CD4-positive, alpha-beta T cell (primary cell): ENCODE data around the gene IL17RA. TPM values are rescaled to one million over a fixed set of nuclear protein-coding genes. Genes with fewer than 3 reads are reported as not detected.

Source experiments
- ATAC-seq: fragments of 200-7000 bp; cut with Tn5 transposase; one replicate; pipeline ENCODE4 v1.10.0; 2022; ENCODE audit warnings: mild to moderate bottlenecking; ENCODE audit not compliant: poor library complexity
- CTCF ChIA-PET: fragments of 350-600 bp; sonication (Branson Sonifier 250); formaldehyde crosslinking; loops from one replicate; lab custom pipeline; 2021; ENCODE audit warnings: antibody characterized with exemption, inconsistent platforms; lab: Charles Lee
- POLR2A ChIA-PET: fragments of 350-600 bp; sonication (Branson Sonifier 250); formaldehyde crosslinking; loops from one replicate; lab custom pipeline; 2021; ENCODE audit warnings: antibody characterized with exemption, inconsistent platforms; lab: Charles Lee
- DNase-seq, 14 experiments: peaks; one replicate each; pipeline ENCODE4 v3.0.0-alpha.2; 2013 to 2020; ENCODE audit warnings: mixed read lengths in 2 of 14
- H3K27ac ChIP-seq, 2 donors: one replicate each; pipeline versions ENCODE4 v1.5.1 to v1.7.0; 2013; ENCODE audit warnings: low read length in 2 of 2, low read depth in 1 of 2, mild to moderate bottlenecking in 1 of 2
- H3K27me3 ChIP-seq, 2 experiments: 1 replicate in 1 of 2; 2 replicates in 1 of 2; pipeline versions ENCODE4 v1.6.1 to v1.7.0; 2013; ENCODE audit warnings: low read length in 2 of 2, control low read depth in 1 of 2, mild to moderate bottlenecking in 1 of 2, moderate library complexity in 1 of 2; ENCODE audit not compliant: insufficient read depth in 2 of 2, control insufficient read depth in 1 of 2
- H3K36me3 ChIP-seq: one replicate; pipeline ENCODE4 v1.6.1; 2013; ENCODE audit warnings: low read length, control low read depth; ENCODE audit not compliant: insufficient read depth
- H3K4me1 ChIP-seq: one replicate; pipeline ENCODE4 v1.6.1; 2013; ENCODE audit warnings: low read length, control low read depth; ENCODE audit not compliant: insufficient read depth
- H3K4me3 ChIP-seq: one replicate; pipeline ENCODE4 v1.5.1; 2013; ENCODE audit warnings: mild to moderate bottlenecking, low read length, moderate library complexity
- H3K9me3 ChIP-seq, 2 experiments: 1 replicate in 1 of 2; 2 replicates in 1 of 2; pipeline versions ENCODE4 v1.6.1 to v1.7.0; 2013; ENCODE audit warnings: low read length in 2 of 2, mild to moderate bottlenecking in 2 of 2, control low read depth in 1 of 2, moderate library complexity in 1 of 2; ENCODE audit not compliant: control insufficient read depth in 1 of 2, insufficient read depth in 1 of 2
- H3K27ac Mint-ChIP-seq: one replicate; pipeline ENCODE4 v1.8.0; 2020; ENCODE audit warnings: mixed read lengths
- H3K27me3 Mint-ChIP-seq: one replicate; pipeline ENCODE4 v1.8.0; 2021; ENCODE audit warnings: mixed read lengths
- H3K36me3 Mint-ChIP-seq: one replicate; pipeline ENCODE4 v1.8.0; 2021; ENCODE audit warnings: low read depth, mixed read lengths
- H3K4me1 Mint-ChIP-seq: one replicate; pipeline ENCODE4 v1.8.0; 2021; ENCODE audit warnings: low read depth, mixed read lengths
- H3K4me3 Mint-ChIP-seq: one replicate; pipeline ENCODE4 v1.8.0; 2020; ENCODE audit warnings: mild to moderate bottlenecking, mixed read lengths
- H3K9me3 Mint-ChIP-seq: one replicate; pipeline ENCODE4 v1.8.0; 2020; ENCODE audit warnings: mixed read lengths
- intact Hi-C, 2 experiments: fragments of 100-400 bp; cut with DNase I in 1 of 2; cut with micrococcal nuclease in 1 of 2; formaldehyde crosslinking; loops; one replicate each; pipeline versions ENCODE4 v1.15.1 to v1.9.0; 2023 to 2025; cut with DNase I, micrococcal nuclease
- total RNA-seq, 174 experiments: library from RNA in 2 of 174; stranded (reverse) in 2 of 174; gene quantifications; one replicate each; pipeline ENCODE4 v1.2.3 and lab custom pipeline; 2021 to 2026
- TF ChIP-seq, protein P1 (sequence below): fragments of 200-600 bp; IDR thresholded peaks from one replicate; pipeline ENCODE4 v1.8.0; 2022; ENCODE audit warnings: antibody characterized with exemption, mild to moderate bottlenecking

IL17RA gene
- total RNA-seq, 2 experiments from 2014 or later: 23.2 to 24.3 TPM

GRCh38 chr22:17112491-17113042 is 27.8 kb downstream of the IL17RA start:
- Mint-ChIP-seq H3K4me1 (peaks cover 74% of the 10 kb centered on the region), H3K27me3 (no peaks in the 10 kb centered on the region), H3K36me3 (peaks cover 32% of the 10 kb centered on the region), H3K4me3 (no peak overlapping the region), H3K27ac (peak overlapping the region; percentile 80), H3K9me3 (no peaks in the 10 kb centered on the region)
- DNase-seq: no peak
- Histone ChIP-seq H3K27me3 (no peaks in the 10 kb centered on the region), H3K4me1 (peaks cover 43% of the 10 kb centered on the region), H3K9me3 (no peaks in the 10 kb centered on the region), H3K36me3 (peaks cover 24% of the 10 kb centered on the region), H3K4me3 (no peak overlapping the region), H3K27ac (no peak overlapping the region)
- no peak for ATAC-seq
- ChIA-PET POLR2A (no interaction called here), CTCF (no interaction called here)
- intact Hi-C loops: no loop called here
- TF ChIP-seq, protein P1, sequence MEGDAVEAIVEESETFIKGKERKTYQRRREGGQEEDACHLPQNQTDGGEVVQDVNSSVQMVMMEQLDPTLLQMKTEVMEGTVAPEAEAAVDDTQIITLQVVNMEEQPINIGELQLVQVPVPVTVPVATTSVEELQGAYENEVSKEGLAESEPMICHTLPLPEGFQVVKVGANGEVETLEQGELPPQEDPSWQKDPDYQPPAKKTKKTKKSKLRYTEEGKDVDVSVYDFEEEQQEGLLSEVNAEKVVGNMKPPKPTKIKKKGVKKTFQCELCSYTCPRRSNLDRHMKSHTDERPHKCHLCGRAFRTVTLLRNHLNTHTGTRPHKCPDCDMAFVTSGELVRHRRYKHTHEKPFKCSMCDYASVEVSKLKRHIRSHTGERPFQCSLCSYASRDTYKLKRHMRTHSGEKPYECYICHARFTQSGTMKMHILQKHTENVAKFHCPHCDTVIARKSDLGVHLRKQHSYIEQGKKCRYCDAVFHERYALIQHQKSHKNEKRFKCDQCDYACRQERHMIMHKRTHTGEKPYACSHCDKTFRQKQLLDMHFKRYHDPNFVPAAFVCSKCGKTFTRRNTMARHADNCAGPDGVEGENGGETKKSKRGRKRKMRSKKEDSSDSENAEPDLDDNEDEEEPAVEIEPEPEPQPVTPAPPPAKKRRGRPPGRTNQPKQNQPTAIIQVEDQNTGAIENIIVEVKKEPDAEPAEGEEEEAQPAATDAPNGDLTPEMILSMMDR: no peak

- Histone ChIP-seq H3K36me3 (peaks cover 14% of the 10 kb centered on the region), H3K4me3 (no peak overlapping the region), H3K9me3 (no peaks in the 10 kb centered on the region), H3K27me3 (no peaks in the 10 kb centered on the region), H3K27ac (peak overlapping the region in 1 of 2 donors; percentile 7), H3K4me1 (peaks cover 49% of the 10 kb centered on the region)
- DNase-seq (no peak), ATAC-seq (no peak)
- Mint-ChIP-seq H3K4me3 (no peak overlapping the region), H3K36me3 (peaks cover 28% of the 10 kb centered on the region), H3K9me3 (no peaks in the 10 kb centered on the region), H3K27me3 (no peaks in the 10 kb centered on the region), H3K27ac (peak overlapping the region; percentile 80), H3K4me1 (peaks cover 81% of the 10 kb centered on the region)
- CTCF ChIA-PET: no interaction called here
- POLR2A ChIA-PET: no interaction called here
- TF ChIP-seq, protein P1: no peak
- intact Hi-C loops: no loop called here
Measured at GRCh38 chr22:17113600-17113999, 28.8 kb downstream of the IL17RA start.

GRCh38 chr22:17114173-17114897 is 29.5 kb downstream of the IL17RA start:
- H3K4me3 ChIP-seq: no peak overlapping the region
- peaks cover 86% of the 10 kb centered on the region for H3K4me1 Mint-ChIP-seq
- CTCF ChIA-PET: no interaction called here

More at GRCh38 chr22:17114173-17114897, 29.5 kb downstream of the IL17RA start:
- peaks cover 8% of the 10 kb centered on the region for H3K36me3 ChIP-seq
- no peak for DNase-seq
- no peaks in the 10 kb centered on the region for H3K9me3 ChIP-seq
- POLR2A ChIA-PET: no interaction called here
- Mint-ChIP-seq H3K9me3 (no peaks in the 10 kb centered on the region), H3K27ac (peak overlapping the region; percentile 80), H3K36me3 (peaks cover 26% of the 10 kb centered on the region), H3K27me3 (no peaks in the 10 kb centered on the region), H3K4me3 (no peak overlapping the region)
- peaks cover 56% of the 10 kb centered on the region for H3K4me1 ChIP-seq
- ATAC-seq: no peak
- no peak overlapping the region for H3K27ac ChIP-seq
- TF ChIP-seq, protein P1: no peak
- intact Hi-C loops: no loop called here
- no peaks in the 10 kb centered on the region for H3K27me3 ChIP-seq
